Muscle of leg (tissue), 11 donors: Measurements from ENCODE around the gene FUT7. TPM values are rescaled to one million over a fixed set of nuclear protein-coding genes. Genes with fewer than 3 reads are reported as not detected.

Experiments used
- DNase-seq: peaks from one replicate; pipeline ENCODE4 v3.0.0; 2013
- H3K27ac ChIP-seq: one replicate; pipeline ENCODE4 v1.5.1; 2013; ENCODE audit warnings: mild to moderate bottlenecking, low read length, control low read depth
- H3K27me3 ChIP-seq: one replicate; pipeline ENCODE4 v1.6.1; 2013; ENCODE audit warnings: low read length; ENCODE audit not compliant: control insufficient read depth, insufficient read depth
- H3K36me3 ChIP-seq: one replicate; pipeline ENCODE4 v1.6.1; 2013; ENCODE audit warnings: low read length; ENCODE audit not compliant: control insufficient read depth, insufficient read depth
- H3K4me1 ChIP-seq: one replicate; pipeline ENCODE4 v1.6.1; 2013; ENCODE audit warnings: low read length; ENCODE audit not compliant: control insufficient read depth, insufficient read depth
- H3K4me3 ChIP-seq: one replicate; pipeline ENCODE4 v1.5.1; 2013; ENCODE audit warnings: low read length, control low read depth
- H3K9me3 ChIP-seq: replicated peaks from 2 replicates; pipeline ENCODE4 v1.6.1; 2013; ENCODE audit warnings: low read depth, low read length; ENCODE audit not compliant: control insufficient read depth
- WGBS: methylation state at CpG from one replicate; pipeline ENCODE4 v1.1.5; 2013; ENCODE audit warnings: missing lambda C conversion rate; ENCODE audit not compliant: insufficient coverage; 5-methylcytosine and 5-hydroxymethylcytosine counted together
- polyA plus RNA-seq, 8 donors: library from polyadenylated mRNA; unstranded; fragments of 120-200 nt; gene quantifications; one replicate each; pipeline versions ENCODE4 v1.2.1 to v1.2.3, GENCODE V29; 2013; ENCODE audit warnings: inconsistent platforms in 1 of 8, low replicate concordance in 1 of 8; ENCODE audit not compliant: insufficient read length in 8 of 8, insufficient read depth in 1 of 8
- total RNA-seq: library from RNA; stranded (reverse); fragments of 120-200 nt; gene quantifications from one replicate; pipeline ENCODE4 v1.2.4, GENCODE V29; 2013

Gene FUT7
- total and polyA plus RNA-seq, 9 donors, result 0.05 to 0.16 (median 0.10) TPM; not detected in 5

DNA sequence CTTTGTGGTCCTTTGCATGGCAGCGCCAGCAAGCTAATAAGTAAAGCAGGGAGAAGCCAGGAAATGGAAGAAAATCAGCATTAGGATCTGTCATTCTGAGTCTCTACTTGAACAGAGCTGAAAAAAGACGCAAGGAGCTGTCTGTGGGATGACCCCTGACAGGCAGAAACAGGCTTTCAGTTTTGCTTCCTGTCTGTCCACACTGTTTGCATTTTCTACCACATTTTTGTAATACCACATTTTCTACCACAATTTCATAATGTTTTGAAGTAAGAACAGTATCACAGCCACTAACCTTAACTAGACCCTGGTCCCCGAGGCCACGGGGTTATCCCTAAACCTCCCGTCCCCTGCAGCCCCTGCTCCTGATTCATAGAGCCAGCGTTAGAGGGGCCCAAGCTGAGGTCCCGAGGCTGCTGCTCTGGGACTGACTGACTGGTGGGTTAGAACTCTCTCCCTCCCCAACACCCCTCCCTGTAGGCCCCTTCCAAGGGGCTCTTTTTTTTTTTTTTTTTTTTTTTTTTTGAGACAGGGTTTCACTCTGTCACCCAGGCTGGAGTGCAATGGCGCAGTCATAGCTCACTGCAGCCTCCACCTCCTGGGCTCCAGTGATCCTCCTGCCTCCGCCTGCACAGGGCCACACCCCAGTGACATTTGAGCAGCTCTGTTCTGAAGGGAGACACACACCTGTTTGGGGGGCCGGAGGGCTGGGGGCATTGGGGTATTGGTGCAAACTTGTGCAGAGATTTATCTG is 31.5 kb downstream of the FUT7 start:
- Histone ChIP-seq H3K4me3 (no peak overlapping the region), H3K4me1 (peaks cover 16% of the 10 kb centered on the region)
- 67% methylated on average over 7 of the region's 10 CpGs for WGBS

DNA sequence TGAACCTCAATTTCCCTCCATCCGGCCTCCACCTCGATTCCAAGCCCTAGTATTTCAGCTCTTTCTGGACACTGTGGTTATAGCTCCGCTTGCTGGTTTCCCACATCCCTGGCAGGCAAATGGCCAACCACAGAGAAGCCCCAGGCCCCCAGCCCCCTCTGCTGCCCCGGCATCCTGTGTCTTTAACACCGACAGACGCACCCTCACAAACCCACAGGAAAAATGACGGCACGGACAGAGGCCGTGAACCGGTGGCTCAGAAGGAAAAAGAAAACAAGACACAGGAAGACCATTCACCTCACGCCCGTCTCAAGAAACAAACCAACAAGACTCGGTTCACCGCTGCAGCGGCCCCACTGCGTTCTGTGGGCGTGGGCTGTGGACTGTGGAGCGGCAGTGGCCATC is 34.1 kb downstream of the FUT7 start:
- Histone ChIP-seq H3K27me3 (peaks cover 47% of the 10 kb centered on the region), H3K36me3 (peaks cover 11% of the 10 kb centered on the region), H3K4me3 (no peak overlapping the region), H3K4me1 (peaks cover 30% of the 10 kb centered on the region), H3K9me3 (no peaks in the 10 kb centered on the region), H3K27ac (no peak overlapping the region)
- DNase-seq, result no peak
- 55% methylated on average over 15 of the region's 18 CpGs for WGBS

More for the DNA sequence above, 31.5 kb downstream of the FUT7 start:
- Histone ChIP-seq H3K27ac (peak overlapping the region; percentile 13), H3K27me3 (peaks cover 25% of the 10 kb centered on the region), H3K36me3 (no peaks in the 10 kb centered on the region), H3K9me3 (no peaks in the 10 kb centered on the region)
- DNase-seq, result no peak

DNA sequence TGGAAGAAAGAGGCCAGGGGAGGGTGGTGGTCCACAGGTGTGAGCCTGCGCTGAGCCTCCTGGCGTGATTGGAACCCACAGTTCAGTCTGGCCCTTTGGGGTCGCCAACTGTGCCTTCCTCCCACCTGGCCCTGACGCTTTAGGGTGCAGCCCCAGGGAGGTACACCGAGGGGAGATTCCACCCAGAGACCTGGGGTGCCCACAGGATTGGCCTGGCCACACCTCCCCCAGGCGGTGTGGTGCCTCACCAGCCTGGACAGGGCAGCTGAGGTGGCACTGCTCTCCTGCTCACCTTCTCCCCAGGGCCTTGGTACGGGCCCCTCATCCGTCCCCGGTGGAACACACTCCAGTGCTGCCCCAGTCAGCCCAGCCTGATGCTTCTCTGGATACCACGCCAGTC is 34.5 kb downstream of the FUT7 start:
- H3K27me3 ChIP-seq, result peaks cover 47% of the 10 kb centered on the region
- no peak overlapping the region for H3K4me3 ChIP-seq
- no peaks in the 10 kb centered on the region for H3K9me3 ChIP-seq
- H3K27ac ChIP-seq, result no peak overlapping the region
- peaks cover 34% of the 10 kb centered on the region for H3K4me1 ChIP-seq
- DNase-seq, result no peak
- peaks cover 11% of the 10 kb centered on the region for H3K36me3 ChIP-seq
- WGBS, result 70% methylated on average over 10 of the region's 10 CpGs

DNA sequence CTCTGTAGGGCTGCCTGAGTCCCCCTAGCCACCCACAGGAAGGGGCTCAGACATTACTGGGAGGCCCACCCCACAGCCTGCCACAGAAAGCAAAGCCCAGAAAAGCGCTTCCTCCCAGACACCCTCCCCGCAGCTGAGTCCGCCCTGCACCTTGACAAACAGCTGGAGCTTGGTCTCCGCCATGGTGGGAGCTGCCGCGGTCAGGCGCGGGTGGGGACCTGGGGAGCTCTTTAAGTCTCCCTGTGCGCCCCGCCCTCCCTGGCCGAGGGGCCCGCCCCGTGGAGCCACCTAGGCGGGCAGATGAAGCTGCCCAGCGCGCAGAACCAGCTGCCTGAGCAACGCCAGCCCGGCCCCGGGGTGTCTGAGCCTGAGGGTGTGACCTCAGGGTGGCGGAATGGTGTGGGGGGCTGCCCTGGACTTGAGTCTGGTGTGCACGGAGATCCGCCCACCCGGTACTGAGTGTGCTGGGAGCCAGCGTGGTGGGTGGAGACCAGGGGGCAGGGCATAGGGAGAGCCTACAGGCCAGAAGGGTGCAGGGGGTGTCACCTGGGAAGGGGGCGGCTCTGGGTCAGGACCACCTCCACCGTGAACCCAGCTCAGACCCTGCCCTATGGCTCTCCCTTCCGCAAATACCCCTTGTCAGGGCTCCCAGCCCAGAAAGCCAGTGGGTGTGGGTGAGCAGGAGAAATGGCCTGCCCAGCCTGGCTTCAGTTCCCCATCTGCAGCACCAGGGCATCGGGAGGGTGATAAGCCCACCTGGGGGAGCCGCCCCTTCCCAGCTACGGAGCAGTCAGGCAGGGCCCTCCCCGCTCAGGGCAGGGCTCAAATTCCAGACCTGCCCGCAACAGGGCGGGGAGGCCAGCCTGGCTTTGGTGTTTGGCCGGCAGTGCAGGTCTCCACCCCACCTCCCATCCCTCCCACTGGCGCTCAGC is 35.3 kb downstream of the FUT7 start, which contains the start of gene CLIC3:
CLIC3 (minus strand) TSS at position 208 of the 932 bp plus-strand sequence; CDS start at position 183, 25 bp downstream.
- WGBS, result 10% methylated on average over 27 of the region's 35 CpGs
- peaks cover 47% of the 10 kb centered on the region for H3K27me3 ChIP-seq
- no peak within 1 kb of the TSS for H3K4me3 ChIP-seq
- H3K9me3 ChIP-seq, result no peaks in the 10 kb centered on the region
- H3K27ac ChIP-seq, result no peak within 1 kb of the TSS
- no peak for DNase-seq
- peaks cover 11% of the 10 kb centered on the region for H3K36me3 ChIP-seq
- peaks cover 34% of the 10 kb centered on the region for H3K4me1 ChIP-seq

DNA sequence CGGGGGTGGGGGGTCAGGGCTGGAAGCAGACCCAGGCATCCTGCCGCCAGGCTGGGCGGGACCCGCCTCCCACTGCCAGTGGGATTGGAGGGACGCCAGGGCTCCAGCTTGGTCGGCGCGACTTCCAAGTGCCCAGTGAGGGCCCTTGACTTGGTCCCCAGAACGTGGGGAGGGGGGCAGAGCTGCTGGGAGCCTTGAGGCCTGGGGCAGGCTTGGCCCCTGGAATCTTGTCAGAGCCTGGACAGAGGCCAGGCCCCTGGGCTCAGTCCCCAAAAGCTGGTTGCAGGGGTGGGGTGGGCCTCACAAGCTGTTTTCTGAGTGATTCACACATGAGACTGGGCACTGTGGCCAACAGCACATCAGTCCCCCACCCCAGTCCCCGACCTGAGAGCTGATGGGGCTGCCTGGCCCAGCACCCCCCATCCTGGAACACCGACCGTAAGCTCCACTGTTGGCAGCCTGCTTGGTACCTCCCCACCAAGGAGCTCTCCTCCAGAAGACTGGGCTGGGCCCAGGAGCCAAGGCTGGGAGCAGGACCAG is 36.0 kb downstream of the FUT7 start:
- 31% methylated on average over 10 of the region's 12 CpGs for WGBS
- peaks cover 49% of the 10 kb centered on the region for H3K27me3 ChIP-seq
- no peaks in the 10 kb centered on the region for H3K9me3 ChIP-seq
- no peak overlapping the region for H3K4me3 ChIP-seq
- H3K27ac ChIP-seq, result no peak overlapping the region
- peaks cover 34% of the 10 kb centered on the region for H3K4me1 ChIP-seq
- peak; percentile 45 for DNase-seq
- peaks cover 11% of the 10 kb centered on the region for H3K36me3 ChIP-seq

DNA sequence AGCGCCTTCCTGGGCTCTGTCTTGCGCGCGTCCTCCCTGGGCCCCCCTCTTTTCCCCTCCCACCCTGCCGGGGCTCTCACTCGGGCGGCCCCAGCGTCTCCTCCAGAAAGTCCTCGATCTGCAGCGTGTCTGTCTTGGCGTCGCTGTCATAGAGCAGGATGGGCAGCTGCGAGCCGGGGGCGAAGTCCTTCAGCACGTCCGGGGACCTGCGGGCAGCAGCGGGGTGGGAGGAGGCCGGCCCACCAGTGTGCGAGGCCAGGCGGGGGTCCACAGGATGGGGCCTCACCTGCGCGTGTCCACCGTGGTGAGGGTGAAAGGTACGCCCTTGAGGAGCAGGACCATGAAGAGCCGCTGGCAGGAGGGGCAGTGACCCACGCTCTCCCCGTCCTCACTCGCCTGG is 36.5 kb downstream of the FUT7 start:
- peaks cover 34% of the 10 kb centered on the region for H3K4me1 ChIP-seq
- H3K27ac ChIP-seq, result no peak overlapping the region
- H3K4me3 ChIP-seq, result no peak overlapping the region
- H3K27me3 ChIP-seq, result peaks cover 52% of the 10 kb centered on the region
- 17% methylated on average over 21 of the region's 30 CpGs for WGBS
- peaks cover 11% of the 10 kb centered on the region for H3K36me3 ChIP-seq
- no peaks in the 10 kb centered on the region for H3K9me3 ChIP-seq
- DNase-seq, result no peak

DNA sequence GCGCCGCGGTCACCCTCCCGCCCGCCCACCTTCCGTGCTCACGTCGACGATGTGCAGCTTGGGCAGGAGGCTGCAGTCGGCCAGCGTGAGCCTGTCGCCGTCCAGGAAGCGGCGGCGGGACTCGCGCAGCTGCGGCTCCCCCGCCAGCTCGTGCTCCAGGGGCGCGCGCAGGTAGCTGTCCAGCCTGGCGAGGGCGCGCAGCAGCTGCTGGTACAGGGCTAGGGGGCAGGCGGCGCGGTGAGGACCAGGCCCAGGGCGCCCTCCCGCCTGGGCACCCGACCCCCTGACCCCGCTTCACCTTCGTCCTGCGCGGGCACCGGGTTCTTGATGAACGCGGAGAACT is 37.0 kb downstream of the FUT7 start:
- H3K4me1 ChIP-seq, result peaks cover 34% of the 10 kb centered on the region

DNA sequence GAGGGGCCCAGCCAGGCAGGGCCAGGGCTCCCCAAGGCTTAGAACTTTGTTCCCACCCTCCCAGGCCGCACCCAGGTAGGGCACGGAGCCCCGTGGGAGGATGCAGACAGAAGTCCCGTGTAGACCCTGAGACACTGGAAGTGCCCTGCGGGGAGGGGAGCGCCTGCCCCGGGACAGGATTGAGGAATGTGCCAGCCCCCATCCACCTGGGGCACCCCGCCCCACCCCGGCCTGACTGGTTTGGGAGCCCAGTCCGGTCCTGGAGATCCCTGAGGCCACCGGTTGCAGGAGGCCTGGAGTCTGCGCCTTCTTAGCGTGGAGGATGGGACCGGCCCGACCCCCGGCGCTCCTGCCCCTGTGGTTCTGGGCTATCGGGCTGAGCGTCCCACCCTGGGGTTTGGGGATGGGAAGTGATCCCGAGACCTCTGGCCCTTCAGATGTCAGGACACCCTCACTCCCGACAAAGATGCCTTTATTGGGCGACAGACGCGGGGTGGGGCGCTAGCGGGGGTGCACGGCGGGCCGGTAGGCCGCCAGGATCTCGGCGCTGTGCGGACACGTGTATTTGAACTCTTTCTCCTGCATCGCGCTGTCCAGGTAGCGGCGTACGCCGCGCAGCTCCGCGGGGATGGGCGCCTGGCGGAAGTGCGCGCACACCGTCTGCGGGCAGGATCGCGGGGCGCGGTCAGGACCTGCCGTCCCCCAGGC is 37.6 kb downstream of the FUT7 start:
- peaks cover 34% of the 10 kb centered on the region for H3K4me1 ChIP-seq
- H3K36me3 ChIP-seq, result peaks cover 11% of the 10 kb centered on the region
- H3K27ac ChIP-seq, result no peak overlapping the region
- no peak for DNase-seq
- no peak overlapping the region for H3K4me3 ChIP-seq
- H3K27me3 ChIP-seq, result peaks cover 53% of the 10 kb centered on the region
- H3K9me3 ChIP-seq, result no peaks in the 10 kb centered on the region
- 48% methylated on average over 53 of the region's 54 CpGs for WGBS

More for the DNA sequence above, 37.0 kb downstream of the FUT7 start:
- peaks cover 11% of the 10 kb centered on the region for H3K36me3 ChIP-seq
- peaks cover 53% of the 10 kb centered on the region for H3K27me3 ChIP-seq
- 9% methylated on average over 34 of the region's 40 CpGs for WGBS
- H3K9me3 ChIP-seq, result no peaks in the 10 kb centered on the region
- DNase-seq, result no peak
- H3K27ac ChIP-seq, result no peak overlapping the region
- H3K4me3 ChIP-seq, result no peak overlapping the region

DNA sequence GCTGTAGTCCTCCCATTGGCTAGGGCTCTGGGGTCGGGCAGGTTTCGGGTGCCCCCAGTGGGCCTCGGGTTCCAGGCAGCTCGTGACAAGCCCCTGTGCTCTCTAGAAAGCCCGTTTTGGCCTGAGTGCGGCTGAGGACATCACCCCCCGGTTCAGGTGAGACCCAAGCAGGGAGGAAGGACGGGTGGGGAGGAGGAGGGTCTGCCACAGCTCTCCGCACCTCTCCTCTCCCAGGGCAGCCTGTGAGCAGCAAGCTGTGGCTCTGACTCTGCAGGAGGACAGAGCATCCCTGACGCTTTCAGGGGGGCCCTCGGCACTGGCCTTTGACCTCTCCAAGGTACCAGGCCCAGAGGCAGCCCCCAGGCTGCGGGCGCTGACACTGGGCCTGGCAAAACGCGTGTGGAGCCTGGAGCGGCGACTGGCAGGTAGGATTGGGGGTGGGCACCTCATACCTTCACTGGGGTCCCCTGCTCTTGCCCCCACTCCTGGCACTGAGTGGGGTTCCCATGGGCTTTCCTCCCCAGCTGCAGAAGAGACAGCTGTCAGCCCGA is 39.0 kb downstream of the FUT7 start:
- WGBS, result 40% methylated on average over 11 of the region's 18 CpGs
- peaks cover 34% of the 10 kb centered on the region for H3K4me1 ChIP-seq
- peaks cover 55% of the 10 kb centered on the region for H3K27me3 ChIP-seq
- H3K27ac ChIP-seq, result peak overlapping the region; percentile 62
- H3K9me3 ChIP-seq, result no peaks in the 10 kb centered on the region
- DNase-seq, result no peak
- H3K36me3 ChIP-seq, result peaks cover 11% of the 10 kb centered on the region
- H3K4me3 ChIP-seq, result peak overlapping the region; percentile 78
